Liver (tissue), 3 donors: ENCODE measurements around the gene GPR161.

Experiments
- FOXA1 ChIP-seq: IDR thresholded peaks from 2 replicates; pipeline ENCODE4 v1.6.1; 2016; ENCODE audit warnings: antibody characterized with exemption
- RXRA ChIP-seq, 2 donors: IDR thresholded peaks; 2 replicates each; pipeline ENCODE4 v1.6.1; 2017 to 2018; ENCODE audit warnings: antibody characterized with exemption in 2 of 2, mild to moderate bottlenecking in 1 of 2
- TAF1 ChIP-seq: conservative IDR thresholded peaks from 2 replicates; pipeline ENCODE4 v1.6.1; 2016; ENCODE audit warnings: antibody characterized with exemption, mild to moderate bottlenecking
- TF ChIP-seq, protein P1 (sequence below): IDR thresholded peaks from 2 replicates; pipeline ENCODE4 v1.6.1; 2016; ENCODE audit warnings: antibody characterized with exemption, mild to moderate bottlenecking
- TF ChIP-seq, protein P2 (sequence below): fragments of 150-350 bp; IDR thresholded peaks from 2 replicates; pipeline ENCODE4 v1.5.1; 2017; ENCODE audit warnings: improper control_type of control experiment, low read depth, low read length; ENCODE audit not compliant: missing input control
- TF ChIP-seq, protein P3 (sequence below): IDR thresholded peaks from 2 replicates; pipeline ENCODE4 v1.6.1; 2016; ENCODE audit warnings: antibody characterized with exemption
- TF ChIP-seq, protein P4 (sequence below): IDR thresholded peaks from 2 replicates; pipeline ENCODE4 v1.6.1; 2016; ENCODE audit warnings: antibody characterized with exemption
- donor health status: healthy.
- donor health status: healthy.

DNA sequence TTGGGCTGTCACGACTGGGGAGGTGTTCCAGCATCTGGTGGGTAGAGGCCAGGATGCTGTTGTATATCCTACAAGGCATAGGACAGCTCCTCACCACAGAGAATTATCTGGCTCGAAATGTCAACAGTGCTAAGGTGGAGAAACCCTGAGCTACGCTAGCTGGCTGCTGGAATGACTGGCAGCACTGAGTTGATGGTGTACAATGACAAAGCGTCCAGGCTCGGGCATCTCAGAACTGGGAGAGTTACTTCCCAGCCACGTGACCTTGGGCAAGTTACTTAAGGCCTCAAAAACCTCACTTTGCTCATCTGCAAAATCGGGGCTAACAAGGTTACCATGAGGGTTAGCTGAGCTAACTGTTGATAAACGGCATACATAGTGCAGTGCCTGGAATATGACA, 35.4 kb downstream of the GPR161 start:
- TF ChIP-seq, protein P1, sequence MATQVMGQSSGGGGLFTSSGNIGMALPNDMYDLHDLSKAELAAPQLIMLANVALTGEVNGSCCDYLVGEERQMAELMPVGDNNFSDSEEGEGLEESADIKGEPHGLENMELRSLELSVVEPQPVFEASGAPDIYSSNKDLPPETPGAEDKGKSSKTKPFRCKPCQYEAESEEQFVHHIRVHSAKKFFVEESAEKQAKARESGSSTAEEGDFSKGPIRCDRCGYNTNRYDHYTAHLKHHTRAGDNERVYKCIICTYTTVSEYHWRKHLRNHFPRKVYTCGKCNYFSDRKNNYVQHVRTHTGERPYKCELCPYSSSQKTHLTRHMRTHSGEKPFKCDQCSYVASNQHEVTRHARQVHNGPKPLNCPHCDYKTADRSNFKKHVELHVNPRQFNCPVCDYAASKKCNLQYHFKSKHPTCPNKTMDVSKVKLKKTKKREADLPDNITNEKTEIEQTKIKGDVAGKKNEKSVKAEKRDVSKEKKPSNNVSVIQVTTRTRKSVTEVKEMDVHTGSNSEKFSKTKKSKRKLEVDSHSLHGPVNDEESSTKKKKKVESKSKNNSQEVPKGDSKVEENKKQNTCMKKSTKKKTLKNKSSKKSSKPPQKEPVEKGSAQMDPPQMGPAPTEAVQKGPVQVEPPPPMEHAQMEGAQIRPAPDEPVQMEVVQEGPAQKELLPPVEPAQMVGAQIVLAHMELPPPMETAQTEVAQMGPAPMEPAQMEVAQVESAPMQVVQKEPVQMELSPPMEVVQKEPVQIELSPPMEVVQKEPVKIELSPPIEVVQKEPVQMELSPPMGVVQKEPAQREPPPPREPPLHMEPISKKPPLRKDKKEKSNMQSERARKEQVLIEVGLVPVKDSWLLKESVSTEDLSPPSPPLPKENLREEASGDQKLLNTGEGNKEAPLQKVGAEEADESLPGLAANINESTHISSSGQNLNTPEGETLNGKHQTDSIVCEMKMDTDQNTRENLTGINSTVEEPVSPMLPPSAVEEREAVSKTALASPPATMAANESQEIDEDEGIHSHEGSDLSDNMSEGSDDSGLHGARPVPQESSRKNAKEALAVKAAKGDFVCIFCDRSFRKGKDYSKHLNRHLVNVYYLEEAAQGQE: no peak
- TF ChIP-seq, protein P2, sequence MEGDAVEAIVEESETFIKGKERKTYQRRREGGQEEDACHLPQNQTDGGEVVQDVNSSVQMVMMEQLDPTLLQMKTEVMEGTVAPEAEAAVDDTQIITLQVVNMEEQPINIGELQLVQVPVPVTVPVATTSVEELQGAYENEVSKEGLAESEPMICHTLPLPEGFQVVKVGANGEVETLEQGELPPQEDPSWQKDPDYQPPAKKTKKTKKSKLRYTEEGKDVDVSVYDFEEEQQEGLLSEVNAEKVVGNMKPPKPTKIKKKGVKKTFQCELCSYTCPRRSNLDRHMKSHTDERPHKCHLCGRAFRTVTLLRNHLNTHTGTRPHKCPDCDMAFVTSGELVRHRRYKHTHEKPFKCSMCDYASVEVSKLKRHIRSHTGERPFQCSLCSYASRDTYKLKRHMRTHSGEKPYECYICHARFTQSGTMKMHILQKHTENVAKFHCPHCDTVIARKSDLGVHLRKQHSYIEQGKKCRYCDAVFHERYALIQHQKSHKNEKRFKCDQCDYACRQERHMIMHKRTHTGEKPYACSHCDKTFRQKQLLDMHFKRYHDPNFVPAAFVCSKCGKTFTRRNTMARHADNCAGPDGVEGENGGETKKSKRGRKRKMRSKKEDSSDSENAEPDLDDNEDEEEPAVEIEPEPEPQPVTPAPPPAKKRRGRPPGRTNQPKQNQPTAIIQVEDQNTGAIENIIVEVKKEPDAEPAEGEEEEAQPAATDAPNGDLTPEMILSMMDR: no peak
- TF ChIP-seq TAF1 (no peak), RXRA (IDR thresholded peaks at IDR 0.05) (no peak), FOXA1 (no peak)
- TF ChIP-seq, protein P3, sequence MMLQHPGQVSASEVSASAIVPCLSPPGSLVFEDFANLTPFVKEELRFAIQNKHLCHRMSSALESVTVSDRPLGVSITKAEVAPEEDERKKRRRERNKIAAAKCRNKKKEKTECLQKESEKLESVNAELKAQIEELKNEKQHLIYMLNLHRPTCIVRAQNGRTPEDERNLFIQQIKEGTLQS: no peak
- TF ChIP-seq, protein P4, sequence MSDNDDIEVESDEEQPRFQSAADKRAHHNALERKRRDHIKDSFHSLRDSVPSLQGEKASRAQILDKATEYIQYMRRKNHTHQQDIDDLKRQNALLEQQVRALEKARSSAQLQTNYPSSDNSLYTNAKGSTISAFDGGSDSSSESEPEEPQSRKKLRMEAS: no peak
